VCaP (cell line): Measurements from ENCODE around the gene CDKN2B-AS1.

ENCODE experiments used
- H3K27ac ChIP-seq: fragments of 450-650 bp; 2 replicates; pipeline ENCODE4 v1.5.1; 2017
- TF ChIP-seq, protein P1 (sequence below): fragments of 450-650 bp; conservative IDR thresholded peaks from 2 replicates; pipeline ENCODE4 v1.5.1; 2017; ENCODE audit warnings: mild to moderate bottlenecking, moderate library complexity

Gene CDKN2B-AS1

DNA sequence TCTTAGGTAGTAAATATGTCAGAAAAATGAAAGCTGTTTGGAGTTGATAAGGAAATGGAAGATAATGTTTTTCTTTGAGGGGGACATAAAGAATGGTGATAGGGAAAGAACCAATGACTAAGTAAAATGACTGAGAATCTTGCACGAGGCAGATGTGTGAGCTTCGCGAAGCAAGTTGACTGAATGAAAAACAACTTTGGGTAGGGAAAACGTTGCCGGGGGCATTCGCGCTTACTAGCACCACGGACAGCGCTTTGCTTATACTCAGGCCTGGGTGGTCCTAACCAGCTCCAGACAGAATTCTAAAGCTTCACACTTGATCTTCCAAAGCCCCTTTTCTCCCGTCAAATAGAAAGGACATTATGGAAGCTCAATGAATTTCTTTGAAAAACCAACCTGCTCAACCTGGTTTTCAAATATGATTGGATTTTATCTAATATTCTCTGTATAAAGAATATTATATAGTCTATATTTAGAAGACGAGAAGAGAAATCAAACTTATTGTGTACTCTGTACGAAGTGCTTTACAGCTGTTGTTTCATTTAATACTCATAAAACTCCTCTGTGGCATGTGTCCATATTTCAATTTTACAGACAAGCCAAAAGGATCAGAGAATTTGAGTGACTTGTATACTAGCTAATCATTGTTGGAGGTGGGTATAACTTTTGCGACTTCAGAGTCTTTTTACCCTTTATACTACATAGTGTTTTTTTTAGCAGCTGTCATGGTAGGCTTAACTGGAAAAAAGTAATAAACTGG lies 16.5 kb downstream of the CDKN2B-AS1 start:
- TF ChIP-seq, protein P1, sequence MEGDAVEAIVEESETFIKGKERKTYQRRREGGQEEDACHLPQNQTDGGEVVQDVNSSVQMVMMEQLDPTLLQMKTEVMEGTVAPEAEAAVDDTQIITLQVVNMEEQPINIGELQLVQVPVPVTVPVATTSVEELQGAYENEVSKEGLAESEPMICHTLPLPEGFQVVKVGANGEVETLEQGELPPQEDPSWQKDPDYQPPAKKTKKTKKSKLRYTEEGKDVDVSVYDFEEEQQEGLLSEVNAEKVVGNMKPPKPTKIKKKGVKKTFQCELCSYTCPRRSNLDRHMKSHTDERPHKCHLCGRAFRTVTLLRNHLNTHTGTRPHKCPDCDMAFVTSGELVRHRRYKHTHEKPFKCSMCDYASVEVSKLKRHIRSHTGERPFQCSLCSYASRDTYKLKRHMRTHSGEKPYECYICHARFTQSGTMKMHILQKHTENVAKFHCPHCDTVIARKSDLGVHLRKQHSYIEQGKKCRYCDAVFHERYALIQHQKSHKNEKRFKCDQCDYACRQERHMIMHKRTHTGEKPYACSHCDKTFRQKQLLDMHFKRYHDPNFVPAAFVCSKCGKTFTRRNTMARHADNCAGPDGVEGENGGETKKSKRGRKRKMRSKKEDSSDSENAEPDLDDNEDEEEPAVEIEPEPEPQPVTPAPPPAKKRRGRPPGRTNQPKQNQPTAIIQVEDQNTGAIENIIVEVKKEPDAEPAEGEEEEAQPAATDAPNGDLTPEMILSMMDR, result no peak
- no peak overlapping the region for H3K27ac ChIP-seq

DNA sequence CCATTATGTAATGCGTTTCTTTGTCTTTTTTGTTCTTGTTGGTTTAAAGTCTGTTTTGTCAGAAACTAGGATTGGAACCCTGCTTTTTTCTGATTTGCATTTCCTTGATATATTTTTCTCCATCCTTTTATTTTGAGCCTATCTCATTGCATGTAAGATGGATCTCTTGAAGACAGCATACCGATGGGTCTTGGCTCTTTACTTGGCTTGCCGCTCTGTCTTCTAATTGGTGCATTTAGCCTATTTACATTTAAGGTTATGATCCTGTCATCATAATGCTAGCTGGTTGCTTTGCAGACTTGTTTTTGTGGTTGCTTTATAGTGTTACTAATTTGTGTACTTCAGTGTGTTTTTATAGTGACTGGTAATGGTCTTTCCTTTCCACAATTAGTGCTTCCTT lies 27.8 kb downstream of the CDKN2B-AS1 start:
- TF ChIP-seq, protein P1, result no peak
- no peak overlapping the region for H3K27ac ChIP-seq

DNA sequence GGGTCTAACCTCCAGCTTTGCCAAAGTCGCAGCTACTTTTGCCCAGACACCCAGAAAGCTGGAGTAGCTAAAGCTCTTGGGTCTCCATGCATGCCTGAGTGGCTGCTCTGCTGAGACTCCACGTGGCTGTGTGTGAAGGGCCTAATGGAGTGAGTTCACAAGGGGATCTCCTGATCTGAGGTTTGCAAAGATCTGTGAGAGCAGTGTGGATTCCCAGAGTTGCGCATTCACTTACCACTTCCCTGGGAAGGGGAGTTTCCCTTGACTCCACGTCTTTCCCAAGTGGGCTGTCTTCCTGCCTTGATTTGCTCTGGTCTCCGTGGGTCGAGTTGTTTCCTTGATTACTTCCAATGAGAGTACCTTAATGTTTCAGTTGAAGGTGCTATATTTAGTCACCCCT lies 32.1 kb downstream of the CDKN2B-AS1 start:
- no peak overlapping the region for H3K27ac ChIP-seq
- TF ChIP-seq, protein P1, result no peak

DNA sequence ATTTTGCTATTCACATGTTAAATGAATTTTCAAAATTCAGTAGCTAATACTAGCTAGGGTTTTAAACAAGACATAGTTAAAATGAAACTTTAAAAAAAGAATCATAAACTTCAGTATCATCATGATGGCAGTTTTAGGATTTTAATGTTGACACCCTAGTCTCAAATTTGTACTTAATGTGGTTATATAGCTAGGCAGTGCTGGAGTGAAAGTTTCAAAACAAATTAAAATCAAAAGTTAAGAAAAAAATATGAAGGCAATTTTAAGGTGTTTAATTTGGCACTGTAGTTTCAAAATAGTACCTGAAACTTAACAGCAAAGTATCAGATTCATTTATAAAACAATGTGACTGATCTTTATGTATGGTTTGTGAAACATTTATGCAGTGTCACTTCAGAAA lies 33.8 kb downstream of the CDKN2B-AS1 start:
- TF ChIP-seq, protein P1, result no peak
- H3K27ac ChIP-seq, result no peak overlapping the region

DNA sequence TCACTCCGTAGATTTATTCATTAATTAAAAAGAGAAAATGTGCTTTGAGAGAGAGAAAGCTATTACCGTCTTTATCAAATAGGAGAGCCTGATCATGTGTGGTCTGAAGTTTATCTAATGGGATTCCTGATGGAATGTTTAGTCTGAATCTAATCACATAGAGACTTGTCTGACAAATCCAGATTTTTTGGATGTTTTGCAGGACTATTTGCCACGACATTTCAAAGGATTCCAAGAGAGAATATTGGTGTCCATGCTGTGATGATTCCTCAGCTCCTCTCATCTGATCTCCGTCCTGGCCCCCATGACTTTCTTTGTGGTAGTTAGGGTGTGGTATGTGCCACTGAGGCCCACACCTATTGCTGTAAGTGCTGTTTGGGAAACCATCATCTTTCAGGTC lies 34.6 kb downstream of the CDKN2B-AS1 start:
- TF ChIP-seq, protein P1, result no peak
- H3K27ac ChIP-seq, result no peak overlapping the region

DNA sequence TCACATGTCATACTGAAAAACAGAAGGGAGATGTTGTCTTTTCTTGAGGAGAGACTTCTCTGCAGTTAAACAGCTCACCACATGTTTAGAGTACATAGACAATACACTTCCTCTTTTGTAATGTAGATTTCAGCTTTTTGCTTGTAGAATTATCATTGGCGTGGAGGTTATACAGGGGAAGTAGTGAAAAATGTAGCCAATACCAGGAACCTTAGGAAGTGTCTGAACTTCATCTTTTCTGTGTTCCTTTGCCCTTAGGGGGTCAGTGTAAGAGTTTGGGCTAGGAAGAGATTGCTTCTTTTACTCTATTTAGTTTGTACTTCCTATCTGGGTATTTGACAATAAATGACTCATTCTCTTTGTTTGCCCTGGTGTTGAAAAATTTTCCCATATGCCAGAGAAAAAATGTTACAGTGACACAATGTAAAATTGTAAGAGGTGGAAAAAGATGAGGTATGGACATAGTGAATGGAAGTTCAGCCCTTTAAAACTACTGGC lies 35.6 kb downstream of the CDKN2B-AS1 start:
- TF ChIP-seq, protein P1, result no peak
- H3K27ac ChIP-seq, result no peak overlapping the region

DNA sequence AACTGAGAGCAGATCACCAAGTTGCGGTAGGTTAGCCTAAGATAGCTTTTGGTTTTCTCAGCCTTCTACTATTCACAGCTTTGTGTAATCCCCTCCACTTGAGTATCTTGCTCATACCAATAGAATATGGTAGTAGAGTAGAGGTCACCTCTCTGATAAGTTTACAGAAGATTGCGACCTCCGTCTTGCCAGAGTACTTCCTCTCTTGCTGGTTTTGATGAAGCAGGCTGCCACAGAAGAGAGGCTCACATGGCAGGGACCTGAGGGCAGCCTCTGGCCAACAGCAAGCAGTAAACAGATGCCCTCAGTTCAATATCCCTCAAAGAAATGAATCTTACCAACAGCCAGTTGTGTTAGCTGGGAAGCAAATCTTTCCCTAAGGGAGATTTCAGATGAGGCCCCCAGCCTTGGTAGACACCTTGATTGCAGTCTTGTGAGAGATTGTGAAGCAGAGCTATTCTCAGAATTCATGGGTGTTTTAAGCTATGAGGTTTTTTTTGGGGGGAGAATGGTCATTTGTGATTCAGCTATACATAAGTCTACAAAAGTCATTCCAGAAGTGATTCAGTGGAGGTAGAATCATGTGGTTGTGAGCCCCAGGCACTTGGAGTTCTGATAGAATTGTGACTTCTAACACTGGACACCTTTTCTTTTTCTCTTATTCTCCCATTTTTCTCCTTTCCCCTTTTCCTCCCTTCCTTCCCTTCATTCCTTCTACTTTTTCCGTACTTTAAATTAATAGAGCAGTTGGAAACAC lies 37.2 kb downstream of the CDKN2B-AS1 start:
- TF ChIP-seq, protein P1, result no peak
- no peak overlapping the region for H3K27ac ChIP-seq
